ENCODE data around the gene FAM20B.

DNA sequence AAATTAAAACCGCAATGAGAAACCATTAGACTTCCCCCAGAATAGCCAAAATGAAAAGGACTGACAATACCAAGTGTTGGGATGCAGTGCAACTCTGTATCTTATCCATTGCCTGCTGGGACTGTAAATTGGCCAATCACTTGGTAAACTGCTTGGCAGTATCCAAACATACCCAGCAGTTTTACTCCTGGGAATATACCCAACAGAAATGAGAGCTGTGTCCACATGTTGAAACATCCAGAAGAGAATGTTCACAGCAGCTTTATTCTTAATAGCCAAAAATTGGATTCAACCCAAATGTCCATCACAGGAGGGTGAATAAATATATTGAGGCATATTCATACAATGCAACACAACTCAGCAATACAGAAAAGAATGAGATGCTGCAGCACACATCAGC, 13.7 kb upstream of the FAM20B start:
- TF ChIP-seq, protein P1, sequence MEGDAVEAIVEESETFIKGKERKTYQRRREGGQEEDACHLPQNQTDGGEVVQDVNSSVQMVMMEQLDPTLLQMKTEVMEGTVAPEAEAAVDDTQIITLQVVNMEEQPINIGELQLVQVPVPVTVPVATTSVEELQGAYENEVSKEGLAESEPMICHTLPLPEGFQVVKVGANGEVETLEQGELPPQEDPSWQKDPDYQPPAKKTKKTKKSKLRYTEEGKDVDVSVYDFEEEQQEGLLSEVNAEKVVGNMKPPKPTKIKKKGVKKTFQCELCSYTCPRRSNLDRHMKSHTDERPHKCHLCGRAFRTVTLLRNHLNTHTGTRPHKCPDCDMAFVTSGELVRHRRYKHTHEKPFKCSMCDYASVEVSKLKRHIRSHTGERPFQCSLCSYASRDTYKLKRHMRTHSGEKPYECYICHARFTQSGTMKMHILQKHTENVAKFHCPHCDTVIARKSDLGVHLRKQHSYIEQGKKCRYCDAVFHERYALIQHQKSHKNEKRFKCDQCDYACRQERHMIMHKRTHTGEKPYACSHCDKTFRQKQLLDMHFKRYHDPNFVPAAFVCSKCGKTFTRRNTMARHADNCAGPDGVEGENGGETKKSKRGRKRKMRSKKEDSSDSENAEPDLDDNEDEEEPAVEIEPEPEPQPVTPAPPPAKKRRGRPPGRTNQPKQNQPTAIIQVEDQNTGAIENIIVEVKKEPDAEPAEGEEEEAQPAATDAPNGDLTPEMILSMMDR (IDR thresholded peaks at IDR 0.05; ENCODE audit: low read depth, low read length, missing input control), result no peak
- TF ChIP-seq GABPA (IDR thresholded peaks at IDR 0.05 in 1 of 2, conservative IDR thresholded peaks at IDR 0.05 in 1 of 2), result no peak
- TF ChIP-seq HNF4A (conservative IDR thresholded peaks at IDR 0.05), result no peak
- TF ChIP-seq, protein P2, sequence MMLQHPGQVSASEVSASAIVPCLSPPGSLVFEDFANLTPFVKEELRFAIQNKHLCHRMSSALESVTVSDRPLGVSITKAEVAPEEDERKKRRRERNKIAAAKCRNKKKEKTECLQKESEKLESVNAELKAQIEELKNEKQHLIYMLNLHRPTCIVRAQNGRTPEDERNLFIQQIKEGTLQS (IDR thresholded peaks at IDR 0.05), result no peak
- TF ChIP-seq, protein P3, sequence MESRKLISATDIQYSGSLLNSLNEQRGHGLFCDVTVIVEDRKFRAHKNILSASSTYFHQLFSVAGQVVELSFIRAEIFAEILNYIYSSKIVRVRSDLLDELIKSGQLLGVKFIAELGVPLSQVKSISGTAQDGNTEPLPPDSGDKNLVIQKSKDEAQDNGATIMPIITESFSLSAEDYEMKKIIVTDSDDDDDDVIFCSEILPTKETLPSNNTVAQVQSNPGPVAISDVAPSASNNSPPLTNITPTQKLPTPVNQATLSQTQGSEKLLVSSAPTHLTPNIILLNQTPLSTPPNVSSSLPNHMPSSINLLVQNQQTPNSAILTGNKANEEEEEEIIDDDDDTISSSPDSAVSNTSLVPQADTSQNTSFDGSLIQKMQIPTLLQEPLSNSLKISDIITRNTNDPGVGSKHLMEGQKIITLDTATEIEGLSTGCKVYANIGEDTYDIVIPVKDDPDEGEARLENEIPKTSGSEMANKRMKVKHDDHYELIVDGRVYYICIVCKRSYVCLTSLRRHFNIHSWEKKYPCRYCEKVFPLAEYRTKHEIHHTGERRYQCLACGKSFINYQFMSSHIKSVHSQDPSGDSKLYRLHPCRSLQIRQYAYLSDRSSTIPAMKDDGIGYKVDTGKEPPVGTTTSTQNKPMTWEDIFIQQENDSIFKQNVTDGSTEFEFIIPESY (IDR thresholded peaks at IDR 0.05), result no peak

Measured in liver (tissue), 3 donors.